HG02798 (cell line): ENCODE measurements around the gene CLDN14.
A peak's percentile ranks its signal among the peaks of the same experiment; 100 is the strongest.
"Not testable (repeated sequence)": the region's sequence is repeated elsewhere in the genome, so short reads cannot be mapped to it uniquely, and the experiment has no call there.

Source experiments
- ATAC-seq: cut with Tn5 transposase; IDR thresholded peaks from one replicate; pipeline ENCODE4 v1.9.1; 2021; ENCODE audit warnings: mild to moderate bottlenecking; ENCODE audit not compliant: unreplicated experiment, poor library complexity

CLDN14 gene

DNA sequence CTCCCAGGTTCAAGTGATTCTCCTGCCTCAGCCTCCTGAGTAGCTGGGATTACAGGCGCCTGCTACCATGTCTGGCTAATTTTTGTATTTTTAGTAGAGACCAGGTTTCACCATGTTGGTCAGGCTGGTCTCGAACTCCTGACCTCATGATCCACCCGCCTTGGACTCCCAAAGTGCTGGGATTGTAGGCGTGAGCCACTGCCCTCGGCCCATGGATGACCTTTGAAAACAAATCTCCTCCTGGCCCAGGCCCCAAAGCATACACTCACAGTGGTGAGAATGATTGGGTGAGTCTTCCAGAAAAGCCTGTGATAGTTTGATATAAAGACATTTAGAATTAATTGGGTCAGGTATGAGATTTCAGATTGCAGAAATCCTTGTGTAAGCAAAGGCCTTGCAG lies 3.4 kb downstream of the CLDN14 start:
- not testable (repeated sequence) for ATAC-seq

DNA sequence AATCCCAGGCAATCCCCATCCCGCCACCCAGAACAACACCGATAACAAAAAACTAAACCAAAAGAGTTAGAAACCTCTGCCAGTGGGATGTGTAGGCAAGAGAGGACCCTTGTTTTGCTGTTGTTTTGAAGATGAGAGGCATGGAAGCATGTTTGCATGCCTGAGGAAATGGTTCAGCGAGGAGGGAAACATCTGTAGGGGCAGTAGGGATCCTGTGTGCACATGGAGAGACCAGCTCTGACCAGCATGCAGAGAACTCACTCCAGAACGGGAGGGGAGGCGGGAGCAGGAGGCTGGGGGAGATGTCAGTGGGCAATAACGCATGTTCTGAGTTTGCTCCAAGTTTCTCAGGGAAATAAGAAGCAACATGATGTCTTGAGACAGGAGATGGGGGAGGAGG lies 5.3 kb downstream of the CLDN14 start:
- no peak for ATAC-seq

DNA sequence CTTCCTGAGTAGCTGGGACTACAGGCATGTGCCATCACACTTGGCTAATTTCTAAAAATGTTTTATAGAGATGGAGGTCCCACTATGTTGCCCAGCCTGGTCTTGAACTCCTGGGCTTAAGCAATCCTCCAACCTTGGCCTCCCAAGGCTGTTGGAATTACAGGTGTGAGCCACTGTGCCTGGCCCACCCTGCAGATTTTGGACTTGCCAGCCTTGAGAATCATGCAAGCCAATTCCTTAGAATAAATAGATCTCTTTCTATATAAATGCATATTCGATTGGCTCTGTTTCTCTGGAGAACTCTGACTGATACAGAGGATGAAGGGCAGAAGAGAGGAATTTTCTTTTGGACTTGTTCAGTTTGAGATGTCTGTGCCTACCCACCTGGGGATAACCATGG lies 6.7 kb downstream of the CLDN14 start:
- ATAC-seq: no peak

DNA sequence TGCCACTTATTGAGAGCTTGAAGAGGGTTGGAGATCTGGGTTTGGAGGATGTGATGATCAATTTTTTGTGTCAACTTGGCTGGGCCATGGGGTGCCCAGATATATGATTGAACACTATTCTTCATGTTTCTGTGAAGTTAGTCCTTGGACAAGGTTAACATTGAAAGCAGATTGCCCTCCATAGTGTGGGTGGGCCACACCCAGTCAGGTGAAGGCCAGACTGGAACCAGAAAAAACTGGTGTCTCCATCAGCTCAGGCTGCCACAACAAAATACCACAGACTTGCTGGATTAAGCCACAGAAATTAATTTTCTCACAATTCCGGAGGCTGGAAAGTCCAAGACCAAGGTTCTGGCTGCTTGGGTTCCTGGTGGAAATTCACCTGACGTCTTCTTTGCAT lies 7.5 kb downstream of the CLDN14 start:
- no peak for ATAC-seq

DNA sequence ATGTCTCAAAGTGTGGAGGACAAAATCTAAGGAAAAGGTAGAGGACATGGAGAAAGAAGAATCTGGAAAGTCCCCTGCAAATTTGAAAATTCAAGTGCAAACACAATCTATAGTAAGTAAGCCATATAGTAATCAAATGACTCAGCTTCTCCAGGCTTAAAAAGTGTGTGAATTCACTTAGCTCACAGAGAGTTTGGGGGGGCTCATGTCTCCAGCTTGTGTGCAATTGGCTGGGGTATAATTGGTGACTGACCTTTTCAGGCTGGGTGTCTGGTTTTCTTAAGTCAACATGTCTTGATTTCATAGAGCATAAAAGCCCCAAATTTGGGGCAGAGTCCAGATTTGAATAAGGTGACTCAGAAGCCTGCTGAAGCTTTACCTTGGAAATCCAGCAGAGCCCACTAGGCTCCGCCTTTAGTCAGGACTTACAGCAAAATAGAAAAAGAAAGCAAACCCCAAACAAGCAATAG lies 8.6 kb downstream of the CLDN14 start:
- ATAC-seq: peak; percentile 53

DNA sequence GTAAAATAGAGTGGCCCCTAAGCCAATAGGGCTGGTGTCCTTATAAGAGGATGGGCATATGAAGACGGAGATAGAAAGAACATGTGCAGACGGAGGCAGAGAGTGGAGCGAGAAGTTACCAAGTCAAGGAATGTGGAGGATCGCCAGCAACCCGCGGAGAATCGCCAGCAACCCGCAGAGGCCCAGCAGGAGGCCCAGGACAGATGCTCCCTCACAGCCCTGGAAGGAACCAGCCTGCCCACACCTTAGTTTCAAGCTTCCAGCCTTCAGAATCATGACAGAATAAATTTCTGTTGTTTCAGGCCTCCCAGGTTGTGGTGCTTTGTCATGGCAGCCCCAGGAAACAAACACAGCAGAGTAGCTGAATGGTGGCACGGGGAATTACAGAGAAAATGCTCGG lies 9.6 kb downstream of the CLDN14 start:
- no peak for ATAC-seq

DNA sequence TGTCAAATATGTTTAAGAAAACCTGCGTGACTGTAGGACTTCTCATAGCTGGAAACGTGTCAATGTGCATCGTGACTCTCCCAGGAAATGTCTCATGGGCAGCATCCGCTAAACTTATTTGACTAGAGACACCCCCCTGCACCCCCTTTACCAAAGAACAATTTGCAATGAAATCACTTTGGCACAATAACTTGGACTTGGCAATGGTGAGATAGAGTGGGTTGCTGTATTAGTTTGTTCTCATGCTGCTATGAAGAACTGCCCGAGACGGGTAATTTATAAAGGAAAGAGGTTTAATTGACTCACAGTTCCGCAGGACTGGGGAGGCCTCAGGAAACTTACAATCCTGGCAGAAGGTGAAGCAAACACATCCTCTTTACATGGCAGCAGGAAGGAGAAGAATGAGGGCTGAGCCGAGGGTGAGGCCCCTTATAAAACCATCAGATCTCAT lies 13.8 kb downstream of the CLDN14 start:
- ATAC-seq: no peak

DNA sequence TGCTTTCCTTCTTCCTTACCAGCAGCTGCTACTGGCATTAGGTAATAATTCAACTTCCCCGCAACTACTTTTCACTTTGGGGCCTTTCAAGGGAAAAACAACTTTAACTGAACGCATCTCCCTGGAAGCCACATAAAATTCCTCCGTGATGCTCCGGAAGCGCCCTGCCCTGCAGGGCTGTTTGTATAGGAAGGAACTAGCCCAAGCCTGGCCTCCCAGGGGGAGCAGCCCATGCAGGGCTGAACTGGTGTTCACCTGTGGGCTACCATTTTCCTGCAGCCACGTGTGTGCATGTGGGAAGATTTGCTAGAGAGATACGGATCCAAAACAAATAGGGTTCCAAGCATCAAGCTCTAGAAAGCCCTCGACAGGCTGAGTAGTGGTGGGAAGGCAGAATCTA lies 14.4 kb downstream of the CLDN14 start:
- ATAC-seq: no peak

DNA sequence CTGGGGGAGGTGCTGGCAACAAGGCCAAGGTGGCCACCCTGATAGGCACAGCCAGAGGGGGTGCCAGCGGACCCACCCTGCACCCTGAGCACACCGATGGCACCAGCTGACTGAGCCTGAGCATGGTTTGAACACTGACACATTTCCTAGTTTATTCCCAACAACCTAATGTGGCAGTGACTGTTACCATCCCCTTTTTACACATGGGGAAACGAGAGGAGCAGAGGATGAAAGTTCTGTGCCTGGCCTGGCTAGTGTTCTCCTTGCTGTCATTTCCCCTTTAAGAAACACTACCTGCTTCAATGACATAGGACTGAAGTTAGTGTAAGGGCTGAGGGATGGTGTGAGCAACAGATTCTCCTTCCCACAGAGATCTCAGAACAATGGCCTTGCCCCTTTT lies 15.3 kb downstream of the CLDN14 start:
- no peak for ATAC-seq

DNA sequence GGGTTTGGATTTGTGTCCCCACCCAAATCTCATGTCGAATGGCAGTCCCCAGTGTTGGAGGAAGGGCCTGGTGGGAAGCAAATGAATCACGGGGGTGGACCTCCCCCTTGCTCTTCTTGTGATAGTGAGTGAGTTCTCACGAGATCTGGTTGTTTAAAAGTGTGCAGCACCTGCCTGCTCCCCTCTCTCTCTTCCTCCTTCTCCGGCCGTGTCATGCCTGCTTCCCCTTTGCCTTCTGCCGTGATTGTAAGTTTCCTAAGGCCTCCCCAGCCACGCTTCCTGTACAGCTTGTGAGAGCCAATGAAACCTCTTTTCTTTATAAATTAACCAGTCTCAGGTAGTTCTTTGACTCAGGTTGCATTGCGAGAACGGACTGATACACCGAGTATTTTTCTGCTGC lies 15.9 kb downstream of the CLDN14 start:
- no peak for ATAC-seq

DNA sequence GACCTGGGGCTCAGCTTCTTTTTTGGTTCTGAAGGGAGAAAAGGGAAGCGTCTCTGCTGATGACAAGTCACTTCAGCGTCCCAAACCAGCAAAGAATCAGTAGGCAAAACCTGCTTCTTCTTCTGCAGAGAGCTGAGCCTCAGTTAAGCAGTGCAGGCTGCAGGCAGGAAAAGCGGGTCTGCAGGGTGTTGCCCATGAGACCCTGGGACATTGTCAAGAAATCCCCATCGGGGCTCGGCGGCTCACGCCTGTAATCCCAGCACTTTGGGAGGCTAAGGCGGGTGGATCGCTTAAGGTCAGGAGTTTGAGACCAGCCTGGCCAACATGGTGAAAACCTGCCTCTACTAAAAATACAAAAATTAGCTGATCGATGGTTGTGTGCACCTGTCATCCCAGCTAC lies 16.7 kb downstream of the CLDN14 start:
- no peak for ATAC-seq

DNA sequence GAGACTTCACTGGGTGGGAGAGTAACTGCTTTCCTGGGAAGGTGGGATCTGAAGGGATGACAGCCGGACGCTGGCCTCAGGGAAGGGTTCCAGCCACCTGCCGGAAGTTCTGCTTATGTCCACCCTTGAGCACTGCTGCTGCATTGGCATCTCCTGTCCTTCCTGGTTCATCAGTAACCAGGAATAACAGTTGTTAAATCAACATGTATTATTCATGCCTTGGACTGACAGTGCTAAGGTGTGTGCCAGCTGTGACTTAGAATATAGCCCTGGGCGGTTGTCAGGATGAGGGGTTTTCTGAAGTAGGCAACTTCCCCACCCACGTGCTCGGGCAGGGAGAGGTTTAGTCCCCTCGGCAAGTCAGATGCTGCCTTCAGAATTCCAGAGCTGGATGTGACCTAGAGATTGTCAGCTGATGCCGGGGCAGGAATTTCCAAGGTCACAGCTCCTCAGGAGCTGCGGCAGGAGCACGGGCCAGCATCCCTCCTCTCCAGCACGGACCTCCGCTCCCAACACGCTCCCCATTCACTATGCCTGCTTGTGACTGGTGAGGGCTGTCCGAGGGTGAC lies 17.9 kb downstream of the CLDN14 start:
- no peak for ATAC-seq

DNA sequence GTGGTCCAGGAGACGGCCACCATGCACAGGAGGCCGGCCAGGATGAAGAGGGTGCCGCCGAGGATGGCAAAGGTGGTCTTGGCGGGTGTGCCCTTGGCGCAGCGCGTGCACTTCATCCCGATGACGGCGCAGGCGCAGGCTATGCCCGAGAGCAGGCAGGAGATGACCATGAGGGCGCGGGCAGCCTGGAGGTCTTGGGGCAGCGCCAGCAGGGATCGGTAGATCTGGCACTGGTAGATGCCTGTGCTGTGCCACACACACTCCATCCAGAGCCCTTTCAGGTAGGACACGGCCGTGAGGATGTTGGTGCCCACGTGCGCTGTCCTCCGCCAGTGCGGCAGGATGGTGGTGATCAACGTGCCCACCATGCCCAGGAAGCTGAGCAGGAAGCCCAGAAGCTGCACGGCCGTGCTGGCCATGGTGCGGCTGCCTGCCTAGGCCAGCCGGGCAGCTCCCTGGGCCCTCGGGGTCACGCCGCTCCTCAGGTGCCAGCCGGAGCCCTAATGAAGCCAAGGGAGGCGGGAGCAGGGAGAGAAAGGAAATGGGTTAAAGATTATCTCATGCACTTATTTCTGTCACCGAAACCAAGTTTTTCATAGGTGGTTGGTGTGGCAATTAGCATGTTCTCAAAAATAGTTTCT lies 18.5 kb downstream of the CLDN14 start:
- ATAC-seq: no peak

DNA sequence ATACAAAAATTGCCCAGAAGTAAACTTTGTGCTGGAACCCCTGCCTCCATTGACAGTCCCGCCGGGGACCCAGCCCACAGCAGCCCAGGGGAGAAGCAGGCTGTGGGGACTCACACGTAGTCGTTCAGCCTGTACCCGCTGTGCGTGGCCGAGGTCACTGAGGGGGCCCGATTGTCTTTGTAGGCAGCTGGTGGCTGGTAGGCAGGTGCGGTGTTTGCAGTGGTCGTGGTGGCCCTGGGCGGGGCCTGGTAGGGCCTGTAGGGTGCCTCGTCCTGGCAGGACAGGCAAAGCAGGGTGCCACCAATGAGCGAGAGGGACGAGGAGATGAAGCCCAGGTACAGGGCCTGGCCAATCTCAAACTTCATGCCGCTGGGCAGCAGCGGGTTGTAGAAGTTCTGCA lies 19.1 kb downstream of the CLDN14 start:
- ATAC-seq: no peak

DNA sequence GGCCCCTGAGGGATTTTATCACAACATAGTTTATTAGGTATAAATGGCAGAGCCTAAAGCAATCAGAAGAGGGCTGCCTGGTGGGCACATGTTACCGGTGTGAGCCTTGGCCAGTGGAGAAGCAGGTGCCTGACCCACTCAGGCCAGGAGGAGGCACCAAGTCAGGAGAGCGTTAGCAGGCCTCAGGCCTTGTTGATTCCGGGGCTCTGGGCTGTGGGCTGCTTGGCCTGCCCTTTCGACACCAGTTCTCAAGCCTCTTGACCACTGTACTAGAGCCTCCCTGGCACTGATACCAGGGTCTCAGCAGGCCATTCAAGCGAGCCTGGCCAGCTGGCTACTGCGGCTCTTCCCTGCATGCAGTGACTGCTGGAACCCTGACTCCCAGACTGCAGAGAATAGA lies 20.8 kb downstream of the CLDN14 start:
- no peak for ATAC-seq

DNA sequence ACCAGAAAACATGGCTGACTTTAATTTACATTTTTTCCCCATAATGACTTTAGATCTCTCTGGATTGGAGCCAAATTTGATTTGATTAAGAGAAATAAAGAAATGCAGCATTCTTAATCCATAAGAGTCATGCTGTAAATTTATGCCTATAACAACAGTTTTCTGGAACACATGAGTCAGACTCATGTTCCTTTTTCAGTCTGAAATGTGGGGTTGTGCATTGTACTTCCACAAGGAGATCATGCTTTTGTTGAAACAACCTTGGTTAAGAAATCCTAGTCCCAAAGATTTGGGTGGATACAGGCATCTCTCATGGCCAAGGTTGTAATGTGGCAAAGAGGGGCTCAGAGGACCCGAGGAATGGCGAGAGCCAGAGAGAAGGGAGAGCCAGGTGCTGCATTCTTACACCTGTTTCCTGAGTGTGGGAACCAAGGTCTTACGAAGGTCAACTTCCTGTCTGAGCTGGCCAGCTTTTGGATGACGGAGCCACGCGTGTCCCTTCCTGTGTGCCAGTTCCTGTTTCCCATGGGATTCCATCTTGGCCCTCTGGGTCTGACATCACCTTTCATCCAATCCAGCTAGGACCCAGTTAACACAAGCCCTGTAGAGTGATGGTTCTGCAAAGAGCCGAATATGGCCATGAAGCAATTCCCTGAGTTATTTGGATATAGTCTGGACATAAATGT lies 23.1 kb downstream of the CLDN14 start:
- no peak for ATAC-seq

DNA sequence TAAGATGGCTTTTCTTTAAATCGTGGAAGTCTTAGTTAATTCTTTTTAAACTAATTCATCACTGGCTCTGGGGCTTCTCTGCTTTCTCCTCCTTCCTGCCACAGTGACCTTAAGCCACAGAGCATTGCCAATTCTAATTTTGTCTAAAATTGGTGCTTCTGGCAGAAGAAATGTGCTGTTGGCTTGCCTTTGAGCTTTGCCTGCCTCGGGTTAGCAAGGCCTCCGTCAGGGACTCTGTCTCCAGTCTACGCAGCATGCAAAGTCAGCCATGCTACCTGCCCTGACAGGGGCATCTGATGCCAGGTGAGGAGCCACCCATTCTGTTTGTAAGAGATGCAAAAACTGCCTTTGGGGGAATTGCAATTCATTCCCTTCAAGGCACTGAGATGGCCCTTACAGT lies 25.2 kb downstream of the CLDN14 start:
- no peak for ATAC-seq

DNA sequence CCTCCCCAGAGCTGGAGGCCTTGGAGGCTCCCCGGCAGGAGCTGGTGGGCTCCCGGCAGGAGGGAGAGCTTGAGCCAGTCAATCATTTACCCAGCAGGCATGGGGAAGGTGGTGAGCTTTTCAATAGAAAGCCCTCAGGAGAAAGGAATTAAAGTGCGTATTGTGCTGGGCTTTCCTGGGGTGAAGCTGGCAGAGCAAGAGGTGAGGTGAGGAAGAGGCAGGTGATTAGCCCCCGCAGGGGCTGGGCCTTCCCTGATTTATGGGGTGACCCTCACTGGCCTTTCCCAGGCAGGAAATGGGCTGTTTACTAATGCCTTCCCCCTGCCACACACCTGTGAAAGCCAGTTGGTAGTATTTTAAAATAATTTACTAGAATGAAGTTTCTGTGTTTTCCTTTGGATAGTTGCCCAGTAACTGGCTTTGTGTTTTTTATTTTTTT lies 25.8 kb downstream of the CLDN14 start:
- no peak for ATAC-seq

DNA sequence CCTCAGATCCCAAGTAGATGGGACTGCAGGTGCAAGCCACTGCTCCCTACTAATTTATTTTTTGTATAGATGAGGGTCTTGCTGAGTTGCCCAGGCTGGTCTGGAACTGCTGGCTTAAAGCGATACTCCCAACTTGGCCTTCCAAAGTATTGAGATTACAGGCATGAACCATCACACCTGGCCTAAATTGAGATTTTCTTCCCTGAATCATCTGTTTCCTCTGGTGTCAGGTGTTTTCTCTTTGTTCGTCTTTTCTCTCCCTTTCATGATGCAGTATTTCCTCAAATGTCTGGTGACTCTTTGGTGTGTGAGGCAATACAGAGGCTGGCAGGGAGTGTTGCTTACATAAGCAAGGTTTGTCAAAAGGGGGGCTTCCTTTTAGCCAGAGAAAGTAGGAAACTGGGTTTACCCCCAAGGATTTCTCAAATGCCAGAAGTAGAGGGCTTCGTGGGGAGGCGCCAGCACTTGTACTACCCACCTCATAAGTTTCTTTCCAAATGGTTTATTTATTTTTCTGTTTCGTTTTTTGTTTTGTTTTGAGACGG lies 27.6 kb downstream of the CLDN14 start:
- no peak for ATAC-seq

DNA sequence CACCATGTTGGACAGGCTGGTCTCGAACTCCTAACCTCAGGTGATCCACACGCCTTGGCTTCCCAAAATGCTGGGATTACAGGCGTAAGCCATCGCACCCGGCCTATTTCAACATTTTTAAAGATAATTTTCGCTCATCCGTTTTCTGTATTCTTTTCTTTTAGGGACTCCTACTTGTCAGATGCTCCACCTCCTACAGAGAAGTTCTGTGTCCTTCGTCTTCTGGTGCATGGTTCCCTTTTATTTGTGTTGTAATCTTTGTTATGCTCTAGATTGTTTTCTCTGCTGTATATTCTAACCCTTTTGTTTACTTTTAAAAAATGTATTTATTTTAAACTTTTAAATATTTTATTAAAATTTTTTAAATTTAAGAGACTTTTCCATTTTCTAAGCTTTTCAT lies 28.4 kb downstream of the CLDN14 start:
- ATAC-seq: no peak

DNA sequence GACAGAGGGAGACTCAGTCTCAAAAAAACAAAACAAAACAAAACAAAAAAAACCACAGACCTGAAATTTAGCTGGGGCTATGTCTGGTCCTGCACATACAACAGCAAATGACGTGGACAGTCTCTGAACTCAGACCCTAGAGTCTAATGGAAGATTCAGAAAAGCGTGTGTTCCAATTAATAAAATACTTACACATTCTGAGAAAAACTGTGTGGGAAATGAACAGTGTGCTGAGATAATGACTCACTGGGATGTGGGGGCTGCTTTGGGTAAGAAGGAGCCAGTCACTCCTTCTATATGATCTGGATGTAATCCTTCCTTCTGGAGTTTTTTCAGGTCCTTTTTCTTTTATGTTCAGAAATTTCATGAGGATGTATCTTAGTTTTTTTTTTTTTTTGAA lies 29.4 kb downstream of the CLDN14 start:
- no peak for ATAC-seq
